Mesenchymal stem cell (in vitro differentiated cells and primary cell): ENCODE measurements around the gene INS.

Source experiments
- DNase-seq: peaks from one replicate; pipeline ENCODE4 v3.0.0-alpha.2; 2013
- H2AFZ ChIP-seq: one replicate; pipeline ENCODE4 v1.6.1; 2013; ENCODE audit warnings: low read depth, mild to moderate bottlenecking, control low read depth, inconsistent platforms, low read length, moderate library complexity
- H2AK5ac ChIP-seq: 2 replicates; pipeline ENCODE4 v1.6.1; 2013; ENCODE audit warnings: low read length, moderate library complexity, mild to moderate bottlenecking, inconsistent platforms; ENCODE audit not compliant: severe bottlenecking
- H2BK120ac ChIP-seq: one replicate; pipeline ENCODE4 v1.6.1; 2013; ENCODE audit warnings: low read depth, mild to moderate bottlenecking, inconsistent platforms, low read length, moderate library complexity
- H2BK12ac ChIP-seq, 2 experiments: one replicate each; pipeline ENCODE4 v1.6.1; 2013; ENCODE audit warnings: inconsistent platforms in 2 of 2, low read length in 2 of 2, mild to moderate bottlenecking in 2 of 2, moderate library complexity in 2 of 2, control low read depth in 1 of 2
- H2BK15ac ChIP-seq: one replicate; pipeline ENCODE4 v1.6.1; 2013; ENCODE audit warnings: mild to moderate bottlenecking, low read depth, inconsistent platforms; ENCODE audit not compliant: poor library complexity, severe bottlenecking
- H2BK5ac ChIP-seq: 2 replicates; pipeline ENCODE4 v1.6.1; 2013; ENCODE audit warnings: low read depth, mild to moderate bottlenecking, low read length, control low read depth, inconsistent platforms; ENCODE audit not compliant: poor library complexity, severe bottlenecking
- H3K14ac ChIP-seq, 2 experiments: one replicate each; pipeline ENCODE4 v1.6.1; 2013; ENCODE audit warnings: inconsistent platforms in 2 of 2, low read length in 2 of 2, control low read depth in 1 of 2, mild to moderate bottlenecking in 1 of 2, moderate library complexity in 1 of 2
- H3K18ac ChIP-seq, 2 experiments: one replicate each; pipeline ENCODE4 v1.6.1; 2013; ENCODE audit warnings: inconsistent platforms in 2 of 2, low read length in 2 of 2, control low read depth in 1 of 2, low read depth in 1 of 2, mild to moderate bottlenecking in 1 of 2
- H3K23ac ChIP-seq, 2 experiments: one replicate each; pipeline ENCODE4 v1.6.1; 2013; ENCODE audit warnings: inconsistent platforms in 2 of 2, low read length in 2 of 2, mild to moderate bottlenecking in 2 of 2, moderate library complexity in 2 of 2, control low read depth in 1 of 2
- H3K27ac ChIP-seq: 2 replicates; pipeline ENCODE4 v1.5.1; 2013; ENCODE audit warnings: mild to moderate bottlenecking, moderate library complexity, low read length, control low read depth, inconsistent platforms; ENCODE audit not compliant: poor library complexity, severe bottlenecking
- H3K27me3 ChIP-seq, 2 experiments: 2 replicates each; pipeline versions ENCODE4 v1.6.1 to v1.7.0; 2013; ENCODE audit warnings: low read length in 2 of 2, mild to moderate bottlenecking in 2 of 2, moderate library complexity in 2 of 2, control low read depth in 1 of 2, inconsistent platforms in 1 of 2; ENCODE audit not compliant: control insufficient read depth in 1 of 2, insufficient read depth in 1 of 2
- H3K36me3 ChIP-seq, 2 experiments: 2 replicates each; pipeline versions ENCODE4 v1.6.1 to v1.7.0; 2013; ENCODE audit warnings: low read length in 2 of 2, control low read depth in 1 of 2, inconsistent platforms in 1 of 2, low read depth in 1 of 2, mild to moderate bottlenecking in 1 of 2; ENCODE audit not compliant: insufficient read depth in 2 of 2, control insufficient read depth in 1 of 2
- H3K4ac ChIP-seq, 2 experiments: one replicate each; pipeline ENCODE4 v1.6.1; 2013; ENCODE audit warnings: inconsistent platforms in 2 of 2, low read length in 2 of 2, mild to moderate bottlenecking in 2 of 2, moderate library complexity in 2 of 2, control low read depth in 1 of 2, low read depth in 1 of 2
- H3K4me1 ChIP-seq: 2 replicates; pipeline ENCODE4 v1.6.1; 2013; ENCODE audit warnings: low read depth, low read length, control low read depth; ENCODE audit not compliant: control insufficient read depth, insufficient read depth
- H3K4me2 ChIP-seq: 2 replicates; pipeline ENCODE4 v1.6.1; 2013; ENCODE audit warnings: low read length, mild to moderate bottlenecking, inconsistent platforms; ENCODE audit not compliant: poor library complexity, severe bottlenecking
- H3K4me3 ChIP-seq, 2 experiments: 2 replicates each; pipeline versions ENCODE4 v1.5.1 to v1.7.0; 2013; ENCODE audit warnings: low read length in 2 of 2, mild to moderate bottlenecking in 2 of 2, control low read depth in 1 of 2, low read depth in 1 of 2; ENCODE audit not compliant: insufficient read depth in 1 of 2
- H3K79me1 ChIP-seq: replicated peaks from 2 replicates; pipeline ENCODE4 v1.6.1; 2013; ENCODE audit warnings: mild to moderate bottlenecking, control low read depth, low read length, inconsistent platforms; ENCODE audit not compliant: poor library complexity, severe bottlenecking
- H3K9ac ChIP-seq: 2 replicates; pipeline ENCODE4 v1.7.0; 2013; ENCODE audit warnings: mild to moderate bottlenecking, low read length, moderate library complexity
- H3K9me3 ChIP-seq: 2 replicates; pipeline ENCODE4 v1.7.0; 2013; ENCODE audit warnings: mild to moderate bottlenecking, low read length; ENCODE audit not compliant: control insufficient read depth
- H4K8ac ChIP-seq: one replicate; pipeline ENCODE4 v1.6.1; 2013; ENCODE audit warnings: inconsistent platforms, mild to moderate bottlenecking, low read length, moderate library complexity
- H4K91ac ChIP-seq: one replicate; pipeline ENCODE4 v1.6.1; 2013; ENCODE audit warnings: mild to moderate bottlenecking, low read length, inconsistent platforms
- WGBS: methylation state at CpG from one replicate; pipeline ENCODE4 v1.1.7; 2013; ENCODE audit warnings: mixed read lengths; 5-methylcytosine and 5-hydroxymethylcytosine counted together

INS gene

GRCh38 chr11:2167141-2168045 is 6.4 kb upstream of the INS start:
- no peak overlapping the region for H2BK120ac ChIP-seq
- no peak overlapping the region for H4K91ac ChIP-seq
- H3K9ac ChIP-seq = no peak overlapping the region
- no peak overlapping the region for H2AFZ ChIP-seq
- H2BK12ac ChIP-seq = no peak overlapping the region
- no peak overlapping the region for H3K4me2 ChIP-seq
- H3K14ac ChIP-seq = no peak overlapping the region
- no peak overlapping the region for H2BK15ac ChIP-seq
- peaks cover 0 to 47% of the 10 kb centered on the region in 2 experiments for H3K27me3 ChIP-seq
- H3K23ac ChIP-seq = no peak overlapping the region
- no peaks in the 10 kb centered on the region for H3K79me1 ChIP-seq
- DNase-seq = no peak
- no peak overlapping the region for H3K4me3 ChIP-seq
- H2BK5ac ChIP-seq = no peak overlapping the region
- H3K18ac ChIP-seq = no peak overlapping the region
- 85% methylated on average over 30 of the region's 31 CpGs for WGBS
- H2AK5ac ChIP-seq = no peak overlapping the region
- no peaks in the 10 kb centered on the region for H3K36me3 ChIP-seq
- peaks cover 2% of the 10 kb centered on the region for H3K4me1 ChIP-seq
- H3K9me3 ChIP-seq = no peaks in the 10 kb centered on the region
- no peak overlapping the region for H3K27ac ChIP-seq
- no peak overlapping the region for H3K4ac ChIP-seq
- no peak overlapping the region for H4K8ac ChIP-seq

DNA sequence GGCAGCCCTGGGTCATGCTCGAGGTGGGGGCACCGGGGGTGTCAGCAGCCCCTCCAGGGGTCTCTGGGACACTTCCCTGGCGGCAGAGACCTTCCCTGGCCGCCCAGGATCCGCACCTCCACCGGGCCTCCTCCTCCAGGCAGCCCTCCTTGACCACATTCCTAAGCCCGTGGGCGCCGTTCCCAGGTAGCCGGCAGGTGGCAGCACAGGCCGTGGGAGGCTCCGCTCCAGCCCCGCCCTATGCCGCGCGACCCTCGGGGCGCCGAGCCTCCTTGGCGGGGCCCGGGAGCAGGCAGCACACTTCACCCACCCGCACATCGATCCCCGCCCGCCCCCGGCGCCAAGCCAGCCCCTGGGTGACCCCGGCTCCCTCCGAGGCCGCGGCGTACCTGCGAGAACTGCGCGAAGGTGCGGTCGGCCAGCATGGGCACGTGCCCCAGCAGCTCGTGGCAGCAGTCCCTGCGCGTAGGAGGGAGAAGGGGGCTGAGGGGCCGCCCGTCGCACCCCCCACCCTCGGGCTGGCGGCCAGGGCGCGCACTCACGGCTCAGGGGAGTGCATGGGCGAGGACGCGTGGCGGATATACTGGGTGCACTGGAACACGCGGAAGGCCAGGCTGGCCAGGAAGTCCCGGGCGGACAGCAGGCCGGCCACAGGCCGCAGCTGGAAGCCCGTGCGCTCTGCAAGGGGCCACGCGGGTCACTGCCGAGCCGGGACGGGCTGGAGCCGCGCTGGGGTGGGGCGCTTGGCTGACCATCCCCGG is 5.3 kb upstream of the INS start:
- Histone ChIP-seq H3K36me3 (no peaks in the 10 kb centered on the region), H2AK5ac (no peak overlapping the region), H3K18ac (no peak overlapping the region), H2AFZ (no peak overlapping the region), H2BK15ac (no peak overlapping the region), H3K27me3 (peaks cover 0 to 46% of the 10 kb centered on the region in 2 experiments), H4K8ac (no peak overlapping the region), H2BK120ac (no peak overlapping the region), H3K14ac (no peak overlapping the region), H3K4ac (no peak overlapping the region), H3K4me2 (no peak overlapping the region), H3K4me1 (peaks cover 2% of the 10 kb centered on the region), H3K4me3 (no peak overlapping the region), H2BK5ac (peak overlapping the region; percentile 9), H2BK12ac (no peak overlapping the region), H3K27ac (no peak overlapping the region), H3K9me3 (no peaks in the 10 kb centered on the region), H3K79me1 (no peaks in the 10 kb centered on the region), H4K91ac (no peak overlapping the region), H3K9ac (no peak overlapping the region), H3K23ac (no peak overlapping the region)
- 47% methylated on average over 63 of the region's 70 CpGs for WGBS
- no peak for DNase-seq

DNA sequence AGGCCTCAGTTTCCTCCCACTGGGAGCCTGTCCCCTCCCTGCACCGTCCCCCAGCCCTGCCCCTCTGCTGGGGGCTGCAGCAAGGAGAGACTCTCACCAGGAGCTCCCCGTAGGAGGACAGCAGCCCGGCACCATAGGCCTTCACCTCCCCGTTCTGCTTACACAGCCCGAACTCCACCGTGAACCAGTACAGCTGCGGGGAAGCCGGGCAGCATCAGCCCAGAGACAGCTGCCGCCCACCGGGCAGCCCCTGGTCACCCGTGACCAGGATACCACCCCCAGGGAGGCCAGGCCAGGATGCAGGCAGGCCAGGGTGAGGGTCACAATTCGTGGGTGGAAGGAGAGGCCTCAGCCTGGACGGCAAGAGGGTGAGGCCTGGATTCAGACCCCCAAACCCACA is 4.6 kb upstream of the INS start:
- Histone ChIP-seq H4K91ac (no peak overlapping the region), H3K36me3 (no peaks in the 10 kb centered on the region), H3K18ac (no peak overlapping the region), H2BK15ac (no peak overlapping the region), H3K4me3 (no peak overlapping the region), H2AK5ac (no peak overlapping the region), H3K9ac (no peak overlapping the region), H3K27me3 (peaks cover 0 to 40% of the 10 kb centered on the region in 2 experiments), H3K79me1 (no peaks in the 10 kb centered on the region), H2BK5ac (no peak overlapping the region), H3K27ac (no peak overlapping the region), H3K23ac (no peak overlapping the region), H2AFZ (no peak overlapping the region), H3K14ac (no peak overlapping the region), H2BK120ac (no peak overlapping the region), H3K9me3 (no peaks in the 10 kb centered on the region), H2BK12ac (no peak overlapping the region), H3K4ac (no peak overlapping the region), H3K4me2 (no peak overlapping the region), H4K8ac (no peak overlapping the region), H3K4me1 (peaks cover 2% of the 10 kb centered on the region)
- no peak for DNase-seq
- WGBS = 85% methylated on average over 11 of the region's 13 CpGs

DNA sequence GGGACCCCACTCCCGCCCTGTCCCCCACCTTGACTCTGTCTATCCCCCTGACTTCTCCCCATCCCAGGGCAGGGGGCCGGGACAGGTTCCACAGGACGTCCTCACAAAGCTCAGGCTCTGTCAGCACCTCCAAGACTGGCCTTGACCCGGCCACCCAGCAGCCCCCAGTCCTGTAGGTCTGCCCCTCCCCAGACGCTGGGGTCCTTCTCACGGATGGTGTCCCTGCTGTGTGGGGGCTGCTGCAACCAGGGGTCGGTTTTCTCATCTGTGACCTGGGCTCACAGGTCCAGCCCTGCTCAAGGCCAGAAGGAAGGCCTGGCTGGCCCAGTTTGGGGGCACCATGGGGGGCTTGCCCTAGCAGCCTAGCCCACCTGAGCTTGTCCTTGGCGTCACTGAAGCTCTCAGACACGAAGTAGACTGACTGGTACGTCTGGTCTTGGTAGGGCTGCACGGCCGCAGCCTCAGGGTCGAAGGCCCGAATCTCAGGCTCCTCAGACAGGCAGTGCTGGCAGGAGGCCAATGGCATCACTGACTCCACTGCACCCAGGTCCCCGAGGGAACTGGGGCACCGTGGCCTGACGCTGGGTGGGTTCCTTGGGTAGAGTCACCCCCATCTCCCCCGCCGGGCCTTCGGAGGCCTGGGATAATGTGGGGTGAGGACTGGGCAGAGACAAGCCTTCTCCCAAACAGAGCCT is 4.0 kb upstream of the INS start:
- peaks cover 2% of the 10 kb centered on the region for H3K4me1 ChIP-seq
- no peak overlapping the region for H2BK5ac ChIP-seq
- H3K14ac ChIP-seq = no peak overlapping the region
- H3K4me2 ChIP-seq = no peak overlapping the region
- H3K79me1 ChIP-seq = no peaks in the 10 kb centered on the region
- H3K9ac ChIP-seq = no peak overlapping the region
- H2BK15ac ChIP-seq = no peak overlapping the region
- no peak overlapping the region for H4K8ac ChIP-seq
- no peak overlapping the region for H3K27ac ChIP-seq
- no peak overlapping the region for H4K91ac ChIP-seq
- H3K23ac ChIP-seq = no peak overlapping the region
- H3K36me3 ChIP-seq = no peaks in the 10 kb centered on the region
- 85% methylated on average over 20 of the region's 20 CpGs for WGBS
- H3K18ac ChIP-seq = no peak overlapping the region
- no peak overlapping the region for H3K4ac ChIP-seq
- no peak overlapping the region for H2AK5ac ChIP-seq
- no peaks in the 10 kb centered on the region for H3K9me3 ChIP-seq
- no peak overlapping the region for H3K4me3 ChIP-seq
- no peak for DNase-seq
- no peak overlapping the region for H2AFZ ChIP-seq
- no peak overlapping the region for H2BK12ac ChIP-seq
- no peak overlapping the region for H2BK120ac ChIP-seq
- peaks cover 0 to 40% of the 10 kb centered on the region in 2 experiments for H3K27me3 ChIP-seq
